ENCODE data around the gene NEXN. TPM values are rescaled to one million over a fixed set of nuclear protein-coding genes. Genes with fewer than 3 reads are reported as not detected.

Gene NEXN
- total RNA-seq, 1 experiment from 2014 or later = 1.4 TPM

DNA sequence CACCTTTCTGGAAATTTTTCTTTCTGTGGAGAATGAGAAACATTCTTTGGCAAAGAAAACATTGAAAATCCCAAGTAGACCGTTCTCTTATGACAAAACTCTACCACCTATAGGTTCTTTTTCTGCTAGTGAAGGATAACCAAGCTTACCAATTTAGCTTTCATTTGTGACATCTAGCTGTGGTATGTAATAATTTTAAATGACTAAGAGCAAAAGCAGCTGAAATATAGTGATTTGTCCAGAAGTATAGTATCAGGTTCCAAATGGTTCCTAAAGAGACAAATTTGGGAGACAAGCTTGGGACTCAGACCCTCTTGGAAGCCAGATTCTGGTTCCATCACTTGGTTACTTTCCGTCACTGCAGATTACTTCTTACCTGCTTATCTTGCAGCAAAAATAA is 66.1 kb downstream of the NEXN start (continued):
- TF ChIP-seq, protein P1, sequence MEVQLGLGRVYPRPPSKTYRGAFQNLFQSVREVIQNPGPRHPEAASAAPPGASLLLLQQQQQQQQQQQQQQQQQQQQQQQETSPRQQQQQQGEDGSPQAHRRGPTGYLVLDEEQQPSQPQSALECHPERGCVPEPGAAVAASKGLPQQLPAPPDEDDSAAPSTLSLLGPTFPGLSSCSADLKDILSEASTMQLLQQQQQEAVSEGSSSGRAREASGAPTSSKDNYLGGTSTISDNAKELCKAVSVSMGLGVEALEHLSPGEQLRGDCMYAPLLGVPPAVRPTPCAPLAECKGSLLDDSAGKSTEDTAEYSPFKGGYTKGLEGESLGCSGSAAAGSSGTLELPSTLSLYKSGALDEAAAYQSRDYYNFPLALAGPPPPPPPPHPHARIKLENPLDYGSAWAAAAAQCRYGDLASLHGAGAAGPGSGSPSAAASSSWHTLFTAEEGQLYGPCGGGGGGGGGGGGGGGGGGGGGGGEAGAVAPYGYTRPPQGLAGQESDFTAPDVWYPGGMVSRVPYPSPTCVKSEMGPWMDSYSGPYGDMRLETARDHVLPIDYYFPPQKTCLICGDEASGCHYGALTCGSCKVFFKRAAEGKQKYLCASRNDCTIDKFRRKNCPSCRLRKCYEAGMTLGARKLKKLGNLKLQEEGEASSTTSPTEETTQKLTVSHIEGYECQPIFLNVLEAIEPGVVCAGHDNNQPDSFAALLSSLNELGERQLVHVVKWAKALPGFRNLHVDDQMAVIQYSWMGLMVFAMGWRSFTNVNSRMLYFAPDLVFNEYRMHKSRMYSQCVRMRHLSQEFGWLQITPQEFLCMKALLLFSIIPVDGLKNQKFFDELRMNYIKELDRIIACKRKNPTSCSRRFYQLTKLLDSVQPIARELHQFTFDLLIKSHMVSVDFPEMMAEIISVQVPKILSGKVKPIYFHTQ (CRISPR knock-in tag; IDR thresholded peaks at IDR 0.05) = no peak

DNA sequence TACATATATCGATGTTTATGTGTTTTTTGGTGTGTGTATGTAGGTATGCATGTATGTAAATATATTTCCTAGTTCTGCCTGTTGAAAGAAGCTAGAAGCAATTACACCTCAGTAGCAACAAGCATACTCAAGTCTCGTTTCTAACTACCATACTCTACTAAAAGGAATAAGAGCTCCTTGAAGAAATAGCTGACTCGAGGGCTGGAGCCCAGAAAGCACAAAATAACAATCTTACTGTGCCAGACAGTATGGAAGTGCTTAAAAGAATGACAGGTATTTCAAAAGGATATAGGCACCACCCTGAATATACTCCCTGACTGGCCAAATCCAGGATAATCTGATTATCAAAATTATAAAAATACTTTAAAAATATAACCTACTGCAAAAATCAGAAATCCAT is 67.3 kb downstream of the NEXN start:
- TF ChIP-seq, protein P1 (CRISPR knock-in tag; IDR thresholded peaks at IDR 0.05) = no peak
- TF ChIP-seq NFATC4 (CRISPR knock-in tag; IDR thresholded peaks at IDR 0.05) (no peak), SOX15 (CRISPR knock-in tag; IDR thresholded peaks at IDR 0.05) (no peak), ELF4 (CRISPR knock-in tag; IDR thresholded peaks at IDR 0.05; ENCODE audit: low read depth) (no peak), ZNF219 (CRISPR knock-in tag; IDR thresholded peaks at IDR 0.05; ENCODE audit: borderline replicate concordance) (no peak), SMAD3 (CRISPR knock-in tag; IDR thresholded peaks at IDR 0.05; ENCODE audit: borderline replicate concordance) (no peak), EMX1 (CRISPR knock-in tag; IDR thresholded peaks at IDR 0.05) (no peak), TCF7 (CRISPR knock-in tag; IDR thresholded peaks at IDR 0.05; ENCODE audit: low read depth) (no peak), ZNF121 (CRISPR knock-in tag; IDR thresholded peaks at IDR 0.05) (no peak), SMAD4 (CRISPR knock-in tag; IDR thresholded peaks at IDR 0.05) (no peak), NR1H2 (CRISPR knock-in tag; IDR thresholded peaks at IDR 0.05) (no peak), PRRX2 (CRISPR knock-in tag; IDR thresholded peaks at IDR 0.05) (no peak)
- TF ChIP-seq, protein P2, sequence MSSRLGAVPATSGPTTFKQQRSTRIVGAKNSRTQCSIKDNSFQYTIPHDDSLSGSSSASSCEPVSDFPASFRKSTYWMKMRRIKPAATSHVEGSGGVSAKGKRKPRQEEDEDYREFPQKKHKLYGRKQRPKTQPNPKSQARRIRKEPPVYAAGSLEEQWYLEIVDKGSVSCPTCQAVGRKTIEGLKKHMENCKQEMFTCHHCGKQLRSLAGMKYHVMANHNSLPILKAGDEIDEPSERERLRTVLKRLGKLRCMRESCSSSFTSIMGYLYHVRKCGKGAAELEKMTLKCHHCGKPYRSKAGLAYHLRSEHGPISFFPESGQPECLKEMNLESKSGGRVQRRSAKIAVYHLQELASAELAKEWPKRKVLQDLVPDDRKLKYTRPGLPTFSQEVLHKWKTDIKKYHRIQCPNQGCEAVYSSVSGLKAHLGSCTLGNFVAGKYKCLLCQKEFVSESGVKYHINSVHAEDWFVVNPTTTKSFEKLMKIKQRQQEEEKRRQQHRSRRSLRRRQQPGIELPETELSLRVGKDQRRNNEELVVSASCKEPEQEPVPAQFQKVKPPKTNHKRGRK (CRISPR knock-in tag; IDR thresholded peaks at IDR 0.05; ENCODE audit: borderline replicate concordance) = no peak
- TF ChIP-seq, protein P3, sequence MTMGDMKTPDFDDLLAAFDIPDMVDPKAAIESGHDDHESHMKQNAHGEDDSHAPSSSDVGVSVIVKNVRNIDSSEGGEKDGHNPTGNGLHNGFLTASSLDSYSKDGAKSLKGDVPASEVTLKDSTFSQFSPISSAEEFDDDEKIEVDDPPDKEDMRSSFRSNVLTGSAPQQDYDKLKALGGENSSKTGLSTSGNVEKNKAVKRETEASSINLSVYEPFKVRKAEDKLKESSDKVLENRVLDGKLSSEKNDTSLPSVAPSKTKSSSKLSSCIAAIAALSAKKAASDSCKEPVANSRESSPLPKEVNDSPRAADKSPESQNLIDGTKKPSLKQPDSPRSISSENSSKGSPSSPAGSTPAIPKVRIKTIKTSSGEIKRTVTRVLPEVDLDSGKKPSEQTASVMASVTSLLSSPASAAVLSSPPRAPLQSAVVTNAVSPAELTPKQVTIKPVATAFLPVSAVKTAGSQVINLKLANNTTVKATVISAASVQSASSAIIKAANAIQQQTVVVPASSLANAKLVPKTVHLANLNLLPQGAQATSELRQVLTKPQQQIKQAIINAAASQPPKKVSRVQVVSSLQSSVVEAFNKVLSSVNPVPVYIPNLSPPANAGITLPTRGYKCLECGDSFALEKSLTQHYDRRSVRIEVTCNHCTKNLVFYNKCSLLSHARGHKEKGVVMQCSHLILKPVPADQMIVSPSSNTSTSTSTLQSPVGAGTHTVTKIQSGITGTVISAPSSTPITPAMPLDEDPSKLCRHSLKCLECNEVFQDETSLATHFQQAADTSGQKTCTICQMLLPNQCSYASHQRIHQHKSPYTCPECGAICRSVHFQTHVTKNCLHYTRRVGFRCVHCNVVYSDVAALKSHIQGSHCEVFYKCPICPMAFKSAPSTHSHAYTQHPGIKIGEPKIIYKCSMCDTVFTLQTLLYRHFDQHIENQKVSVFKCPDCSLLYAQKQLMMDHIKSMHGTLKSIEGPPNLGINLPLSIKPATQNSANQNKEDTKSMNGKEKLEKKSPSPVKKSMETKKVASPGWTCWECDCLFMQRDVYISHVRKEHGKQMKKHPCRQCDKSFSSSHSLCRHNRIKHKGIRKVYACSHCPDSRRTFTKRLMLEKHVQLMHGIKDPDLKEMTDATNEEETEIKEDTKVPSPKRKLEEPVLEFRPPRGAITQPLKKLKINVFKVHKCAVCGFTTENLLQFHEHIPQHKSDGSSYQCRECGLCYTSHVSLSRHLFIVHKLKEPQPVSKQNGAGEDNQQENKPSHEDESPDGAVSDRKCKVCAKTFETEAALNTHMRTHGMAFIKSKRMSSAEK (CRISPR knock-in tag; IDR thresholded peaks at IDR 0.05; ENCODE audit: borderline replicate concordance) = no peak
- TF ChIP-seq, protein P4, sequence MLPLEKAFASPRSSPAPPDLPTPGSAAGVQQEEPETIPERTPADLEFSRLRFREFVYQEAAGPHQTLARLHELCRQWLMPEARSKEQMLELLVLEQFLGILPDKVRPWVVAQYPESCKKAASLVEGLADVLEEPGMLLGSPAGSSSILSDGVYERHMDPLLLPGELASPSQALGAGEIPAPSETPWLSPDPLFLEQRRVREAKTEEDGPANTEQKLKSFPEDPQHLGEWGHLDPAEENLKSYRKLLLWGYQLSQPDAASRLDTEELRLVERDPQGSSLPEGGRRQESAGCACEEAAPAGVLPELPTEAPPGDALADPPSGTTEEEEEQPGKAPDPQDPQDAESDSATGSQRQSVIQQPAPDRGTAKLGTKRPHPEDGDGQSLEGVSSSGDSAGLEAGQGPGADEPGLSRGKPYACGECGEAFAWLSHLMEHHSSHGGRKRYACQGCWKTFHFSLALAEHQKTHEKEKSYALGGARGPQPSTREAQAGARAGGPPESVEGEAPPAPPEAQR (CRISPR knock-in tag; IDR thresholded peaks at IDR 0.05) = no peak
- TF ChIP-seq, protein P5, sequence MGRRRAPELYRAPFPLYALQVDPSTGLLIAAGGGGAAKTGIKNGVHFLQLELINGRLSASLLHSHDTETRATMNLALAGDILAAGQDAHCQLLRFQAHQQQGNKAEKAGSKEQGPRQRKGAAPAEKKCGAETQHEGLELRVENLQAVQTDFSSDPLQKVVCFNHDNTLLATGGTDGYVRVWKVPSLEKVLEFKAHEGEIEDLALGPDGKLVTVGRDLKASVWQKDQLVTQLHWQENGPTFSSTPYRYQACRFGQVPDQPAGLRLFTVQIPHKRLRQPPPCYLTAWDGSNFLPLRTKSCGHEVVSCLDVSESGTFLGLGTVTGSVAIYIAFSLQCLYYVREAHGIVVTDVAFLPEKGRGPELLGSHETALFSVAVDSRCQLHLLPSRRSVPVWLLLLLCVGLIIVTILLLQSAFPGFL (CRISPR knock-in tag; IDR thresholded peaks at IDR 0.05; ENCODE audit: borderline replicate concordance) = no peak
- TF ChIP-seq, protein P6, sequence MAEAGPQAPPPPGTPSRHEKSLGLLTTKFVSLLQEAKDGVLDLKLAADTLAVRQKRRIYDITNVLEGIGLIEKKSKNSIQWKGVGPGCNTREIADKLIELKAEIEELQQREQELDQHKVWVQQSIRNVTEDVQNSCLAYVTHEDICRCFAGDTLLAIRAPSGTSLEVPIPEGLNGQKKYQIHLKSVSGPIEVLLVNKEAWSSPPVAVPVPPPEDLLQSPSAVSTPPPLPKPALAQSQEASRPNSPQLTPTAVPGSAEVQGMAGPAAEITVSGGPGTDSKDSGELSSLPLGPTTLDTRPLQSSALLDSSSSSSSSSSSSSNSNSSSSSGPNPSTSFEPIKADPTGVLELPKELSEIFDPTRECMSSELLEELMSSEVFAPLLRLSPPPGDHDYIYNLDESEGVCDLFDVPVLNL (CRISPR knock-in tag; IDR thresholded peaks at IDR 0.05; ENCODE audit: borderline replicate concordance, low read depth) = no peak
- Mint-ChIP-seq H3K27ac (no peak overlapping the region), H3K9me3 (no peaks in the 10 kb centered on the region), H3K4me1 (no peaks in the 10 kb centered on the region), H3K27me3 (ENCODE audit: low read depth) (no peaks in the 10 kb centered on the region), H3K4me3 (no peak overlapping the region), H3K36me3 (peaks cover 79% of the 10 kb centered on the region)
- ChIA-PET CTCF (interaction anchor here (0.6 kb wide), 1 partner anchor 63 kb away, joined by 3 read pairs; no protein-coding TSS in a partner anchor), POLR2A (no interaction called here)
- no peak for ATAC-seq
- DNase-seq (ENCODE audit: low spot score) = no peak
